Measurements from ENCODE around the gene ALDH7A1. TPM values are rescaled to one million over a fixed set of nuclear protein-coding genes. Genes with fewer than 3 reads are reported as not detected.

Gene ALDH7A1
- total RNA-seq, 5 donors from 2014 or later (not counting 1 experiment from before 2014, with no cell fraction given), result 1.2 to 3.3 (median 2.1) TPM

DNA sequence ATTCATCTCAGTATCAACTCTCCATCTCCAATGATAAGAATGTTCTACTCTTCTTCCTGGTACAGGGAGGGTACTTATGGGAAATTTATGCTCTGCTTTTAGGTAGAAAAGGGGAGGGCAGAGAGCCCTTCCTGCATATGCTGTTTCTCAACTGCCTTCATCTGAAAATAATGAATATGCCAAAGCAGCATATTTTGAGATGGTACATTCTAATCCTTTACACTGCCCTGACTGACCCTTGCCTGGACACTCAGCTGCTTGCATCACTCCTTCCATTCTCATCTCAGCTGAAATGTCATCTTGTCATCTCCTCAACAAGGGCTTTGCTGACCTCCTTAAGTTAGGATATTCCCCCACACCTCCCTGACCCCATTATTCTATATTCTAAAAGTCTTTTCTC, 68.5 kb downstream of the ALDH7A1 start:
- H3K4me3 Mint-ChIP-seq, result no peak overlapping the region
- no peak for DNase-seq
- no peak overlapping the region for H3K27ac ChIP-seq (ENCODE audit: low read length)

GRCh38 chr5:126525630-126526245, 69.3 kb downstream of the ALDH7A1 start:
- Histone ChIP-seq H3K4me3 (ENCODE audit: control insufficient read depth in 1 of 2, extremely low read depth in 1 of 2, low read length in 1 of 2) (no peak overlapping the region), H3K27ac (ENCODE audit: low read length) (no peak overlapping the region), H3K9me3 (no peaks in the 10 kb centered on the region), H3K4me1 (ENCODE audit: control insufficient read depth in 1 of 2, extremely low read depth in 1 of 2, insufficient read depth in 2 of 2, low read length in 2 of 2) (no peaks in the 10 kb centered on the region), H3K27me3 (replicated peaks in 1 of 2; ENCODE audit: control insufficient read depth in 2 of 2, extremely low read depth in 1 of 2, insufficient read depth in 2 of 2, low read length in 1 of 2) (peaks cover 0 to 5% of the 10 kb centered on the region in 2 experiments), H3K36me3 (ENCODE audit: control insufficient read depth in 2 of 2, extremely low read depth in 1 of 2, insufficient read depth in 1 of 2, low read length in 1 of 2) (no peaks in the 10 kb centered on the region)
- 61% methylated on average over 4 of the region's 5 CpGs for WGBS (ENCODE audit: insufficient coverage)
- DNase-seq (no peak), ATAC-seq (replicated peaks in 1 of 4) (no peak)
- Mint-ChIP-seq H3K27me3 (no peaks in the 10 kb centered on the region), H3K4me1 (peaks cover 0 to 2% (median 0%) of the 10 kb centered on the region in 3 donors), H3K36me3 (peaks cover 3% of the 10 kb centered on the region), H3K4me3 (no peak overlapping the region), H3K9me3 (peaks cover 0 to 11% (median 0%) of the 10 kb centered on the region in 3 donors), H3K27ac (no peak overlapping the region)
- ChIA-PET CTCF (no interaction called here), POLR2A (no interaction called here)

More for the DNA sequence above, 68.5 kb downstream of the ALDH7A1 start:
- Histone ChIP-seq H3K4me1 (ENCODE audit: control insufficient read depth in 1 of 2, extremely low read depth in 1 of 2, insufficient read depth in 2 of 2, low read length in 2 of 2) (no peaks in the 10 kb centered on the region), H3K9me3 (no peaks in the 10 kb centered on the region), H3K4me3 (ENCODE audit: control insufficient read depth in 1 of 2, extremely low read depth in 1 of 2, low read length in 1 of 2) (no peak overlapping the region), H3K36me3 (ENCODE audit: control insufficient read depth in 2 of 2, extremely low read depth in 1 of 2, insufficient read depth in 1 of 2, low read length in 1 of 2) (no peaks in the 10 kb centered on the region), H3K27me3 (replicated peaks in 1 of 2; ENCODE audit: control insufficient read depth in 2 of 2, extremely low read depth in 1 of 2, insufficient read depth in 2 of 2, low read length in 1 of 2) (peaks cover 0 to 5% of the 10 kb centered on the region in 2 experiments)
- CTCF ChIA-PET, result interaction anchor here in 1 of 2 donors (1.4 kb wide), 1 partner anchor 188 kb away, joined by 4 read pairs; no protein-coding TSS in a partner anchor
- Mint-ChIP-seq H3K9me3 (peaks cover 0 to 11% (median 0%) of the 10 kb centered on the region in 3 donors), H3K27ac (no peak overlapping the region), H3K27me3 (no peaks in the 10 kb centered on the region), H3K36me3 (peaks cover 3% of the 10 kb centered on the region), H3K4me1 (peaks cover 0 to 2% (median 0%) of the 10 kb centered on the region in 3 donors)
- POLR2A ChIA-PET, result no interaction called here
- no peak for ATAC-seq (replicated peaks in 1 of 4)

DNA sequence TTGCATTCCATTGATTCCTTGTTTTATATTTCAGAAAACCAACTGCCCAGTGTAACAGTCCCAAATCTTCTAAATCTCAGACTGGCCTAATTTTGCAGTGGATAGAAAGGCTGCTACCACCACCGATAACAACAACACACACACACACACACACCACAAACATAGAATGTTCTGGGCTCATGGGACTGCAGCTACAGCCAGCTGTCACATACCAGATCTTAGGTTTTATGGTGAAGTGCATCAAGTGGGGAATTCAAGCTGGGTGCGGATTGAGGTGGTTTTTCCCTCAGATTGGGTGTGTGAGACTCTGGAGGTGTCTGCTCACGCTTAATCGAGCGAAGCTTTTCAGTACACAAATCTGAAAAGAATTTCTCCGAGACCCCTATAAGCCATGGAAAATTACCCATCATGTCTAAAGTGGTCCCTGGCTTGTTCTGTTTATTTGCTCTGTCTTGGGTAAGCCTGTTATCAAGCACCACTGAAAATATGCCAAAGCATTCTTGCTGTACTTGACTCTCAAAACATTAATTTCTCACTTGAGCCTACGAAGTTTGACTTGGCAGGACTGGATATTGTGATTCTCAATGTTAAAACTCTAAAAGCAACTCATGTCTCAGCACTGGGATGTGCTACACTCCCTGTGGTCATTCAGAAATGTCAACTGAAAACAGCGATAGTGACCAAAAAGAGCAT, 71.1 kb downstream of the ALDH7A1 start:
- CTCF ChIA-PET, result no interaction called here
- Mint-ChIP-seq H3K4me3 (no peak overlapping the region), H3K4me1 (peaks cover 2 to 11% (median 3%) of the 10 kb centered on the region in 3 donors)

DNA sequence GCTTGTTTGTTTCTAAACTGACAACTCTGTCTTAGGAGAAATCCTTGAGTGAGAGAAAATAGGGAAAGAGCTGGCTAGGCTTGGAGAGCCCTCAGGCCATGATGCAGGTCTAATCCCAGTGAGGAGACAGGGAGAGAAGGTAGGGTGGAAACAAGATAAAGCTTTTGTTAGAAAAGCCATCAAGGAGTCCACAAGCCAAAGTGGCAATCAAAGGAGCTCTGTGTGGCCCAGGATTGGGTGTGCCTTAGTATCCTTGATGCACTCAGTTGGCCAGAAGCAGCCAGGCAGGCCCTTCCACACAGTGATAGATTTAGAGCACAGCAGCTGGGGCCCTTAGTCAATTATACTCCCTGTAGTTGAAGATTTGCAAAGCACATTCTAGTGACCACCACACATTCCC, 73.9 kb downstream of the ALDH7A1 start:
- POLR2A ChIA-PET, result no interaction called here
- Histone ChIP-seq H3K9me3 (no peaks in the 10 kb centered on the region), H3K27ac (ENCODE audit: low read length) (no peak overlapping the region), H3K27me3 (replicated peaks in 1 of 2; ENCODE audit: control insufficient read depth in 2 of 2, extremely low read depth in 1 of 2, insufficient read depth in 2 of 2, low read length in 1 of 2) (peaks cover 0 to 6% of the 10 kb centered on the region in 2 experiments), H3K4me3 (ENCODE audit: control insufficient read depth in 1 of 2, extremely low read depth in 1 of 2, low read length in 1 of 2) (no peak overlapping the region), H3K4me1 (ENCODE audit: control insufficient read depth in 1 of 2, extremely low read depth in 1 of 2, insufficient read depth in 2 of 2, low read length in 2 of 2) (no peaks in the 10 kb centered on the region), H3K36me3 (ENCODE audit: control insufficient read depth in 2 of 2, extremely low read depth in 1 of 2, insufficient read depth in 1 of 2, low read length in 1 of 2) (no peaks in the 10 kb centered on the region)
- H3K9me3 Mint-ChIP-seq, result peaks cover 0 to 3% (median 0%) of the 10 kb centered on the region in 3 donors
- peaks cover 0 to 4% of the 10 kb centered on the region in 2 donors for H3K27me3 Mint-ChIP-seq
- H3K4me3 Mint-ChIP-seq, result no peak overlapping the region
- no peak overlapping the region for H3K27ac Mint-ChIP-seq
- peaks cover 2 to 11% (median 3%) of the 10 kb centered on the region in 3 donors for H3K4me1 Mint-ChIP-seq
- no peak for DNase-seq
- H3K36me3 Mint-ChIP-seq, result no peaks in the 10 kb centered on the region
- ATAC-seq (replicated peaks in 1 of 4), result no peak
- CTCF ChIA-PET, result interaction anchor here (0.6 to 1.5 kb wide), 5 partner anchors 19 to 286 kb away, joined by 3 to 4 read pairs (median 3); no protein-coding TSS in a partner anchor

More for the DNA sequence above, 71.1 kb downstream of the ALDH7A1 start:
- DNase-seq, result no peak
- no peak overlapping the region for H3K27ac Mint-ChIP-seq
- Histone ChIP-seq H3K27ac (ENCODE audit: low read length) (no peak overlapping the region), H3K27me3 (replicated peaks in 1 of 2; ENCODE audit: control insufficient read depth in 2 of 2, extremely low read depth in 1 of 2, insufficient read depth in 2 of 2, low read length in 1 of 2) (peaks cover 0 to 7% of the 10 kb centered on the region in 2 experiments), H3K4me3 (ENCODE audit: control insufficient read depth in 1 of 2, extremely low read depth in 1 of 2, low read length in 1 of 2) (no peak overlapping the region), H3K4me1 (ENCODE audit: control insufficient read depth in 1 of 2, extremely low read depth in 1 of 2, insufficient read depth in 2 of 2, low read length in 2 of 2) (no peaks in the 10 kb centered on the region), H3K9me3 (no peaks in the 10 kb centered on the region), H3K36me3 (ENCODE audit: control insufficient read depth in 2 of 2, extremely low read depth in 1 of 2, insufficient read depth in 1 of 2, low read length in 1 of 2) (no peaks in the 10 kb centered on the region)
- ATAC-seq (replicated peaks in 1 of 4), result no peak
- H3K36me3 Mint-ChIP-seq, result peaks cover 3% of the 10 kb centered on the region
- H3K27me3 Mint-ChIP-seq, result peaks cover 0 to 4% of the 10 kb centered on the region in 2 donors
- H3K9me3 Mint-ChIP-seq, result peaks cover 0 to 11% (median 0%) of the 10 kb centered on the region in 3 donors
- WGBS (ENCODE audit: insufficient coverage), result no CpG with 5 or more reads among the region's 8 CpGs
- POLR2A ChIA-PET, result no interaction called here

DNA sequence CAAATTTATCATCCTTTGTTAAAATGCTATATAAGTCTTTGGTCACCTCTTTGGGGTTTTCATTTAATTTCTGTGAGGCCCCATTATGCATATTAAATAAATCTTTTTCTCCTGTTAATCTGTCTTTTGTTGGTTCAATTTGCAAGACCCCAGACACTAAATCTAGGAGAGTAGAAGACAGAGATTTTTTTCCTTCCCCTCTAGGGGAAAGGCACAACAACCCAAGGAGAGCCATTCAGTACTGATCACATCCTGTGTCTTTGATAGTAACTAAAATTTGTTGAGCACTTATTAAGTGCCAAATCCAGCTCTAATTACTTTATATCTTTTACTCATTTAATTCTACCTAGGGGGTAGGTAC, 74.4 kb downstream of the ALDH7A1 start:
- H3K4me1 ChIP-seq (ENCODE audit: control insufficient read depth in 1 of 2, extremely low read depth in 1 of 2, insufficient read depth in 2 of 2, low read length in 2 of 2), result no peaks in the 10 kb centered on the region
- Mint-ChIP-seq H3K27me3 (peaks cover 0 to 4% of the 10 kb centered on the region in 2 donors), H3K9me3 (no peaks in the 10 kb centered on the region), H3K27ac (no peak overlapping the region), H3K4me1 (peaks cover 0 to 11% (median 3%) of the 10 kb centered on the region in 3 donors), H3K4me3 (no peak overlapping the region), H3K36me3 (no peaks in the 10 kb centered on the region)
- no peak overlapping the region for H3K27ac ChIP-seq (ENCODE audit: low read length)
- no peak for DNase-seq
- H3K27me3 ChIP-seq (replicated peaks in 1 of 2; ENCODE audit: control insufficient read depth in 2 of 2, extremely low read depth in 1 of 2, insufficient read depth in 2 of 2, low read length in 1 of 2), result peaks cover 0 to 4% of the 10 kb centered on the region in 2 experiments
- ChIA-PET CTCF (interaction anchor here (0.6 to 0.9 kb wide), 2 partner anchors 20 to 28 kb away, joined by 3 read pairs; no protein-coding TSS in a partner anchor), POLR2A (no interaction called here)
- no peak overlapping the region for H3K4me3 ChIP-seq (ENCODE audit: control insufficient read depth in 1 of 2, extremely low read depth in 1 of 2, low read length in 1 of 2)
- no peaks in the 10 kb centered on the region for H3K9me3 ChIP-seq
- no peaks in the 10 kb centered on the region for H3K36me3 ChIP-seq (ENCODE audit: control insufficient read depth in 2 of 2, extremely low read depth in 1 of 2, insufficient read depth in 1 of 2, low read length in 1 of 2)
- no peak for ATAC-seq (replicated peaks in 1 of 4)

DNA sequence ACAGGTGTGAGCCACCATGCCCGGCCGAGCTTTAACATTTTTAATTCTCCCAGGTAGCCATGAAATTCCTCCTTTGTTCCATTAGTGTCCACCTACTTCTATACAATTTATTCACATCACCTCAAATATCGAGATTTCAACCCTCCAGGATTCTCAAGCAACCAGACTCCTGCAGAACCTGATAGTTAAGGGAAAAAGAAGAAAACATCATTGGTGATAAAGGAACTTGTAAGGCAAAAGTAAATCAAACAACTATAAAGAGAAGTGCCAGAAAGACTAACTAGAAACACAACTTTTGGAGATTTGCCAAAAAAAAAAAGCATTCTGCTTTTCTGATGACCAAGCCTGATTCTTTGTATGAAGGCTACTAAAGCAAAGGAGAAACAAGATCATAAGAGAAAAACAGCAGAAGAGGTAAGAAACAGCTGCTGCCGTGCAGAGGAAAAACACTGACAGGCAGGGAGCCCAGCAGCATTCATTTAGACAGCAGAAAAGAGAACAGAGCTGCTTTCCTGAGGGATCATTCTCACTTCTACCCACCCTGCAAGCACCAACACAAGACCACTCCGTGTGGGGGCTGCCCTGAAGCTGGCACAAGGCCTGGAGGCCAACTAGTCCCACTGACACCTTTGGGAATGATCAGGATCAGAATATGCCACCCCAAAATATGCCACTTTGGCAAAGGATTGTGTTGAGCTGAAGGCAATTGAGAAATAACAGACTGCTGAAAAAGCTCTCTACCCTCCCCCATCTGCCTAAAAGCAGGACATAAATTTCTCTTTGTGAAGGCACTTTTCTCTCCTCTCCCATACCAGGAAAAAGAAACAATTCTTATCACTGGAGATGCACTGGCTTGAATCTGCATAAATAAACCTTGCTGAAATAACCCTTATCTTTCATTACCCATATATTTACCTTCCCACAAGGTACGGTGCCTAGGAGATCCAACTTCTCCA, 75.1 kb downstream of the ALDH7A1 start:
- peaks cover 0 to 11% (median 3%) of the 10 kb centered on the region in 3 donors for H3K4me1 Mint-ChIP-seq
- H3K9me3 Mint-ChIP-seq, result no peaks in the 10 kb centered on the region
- CTCF ChIA-PET, result interaction anchor here (0.6 to 1.2 kb wide), 3 partner anchors 11 to 113 kb away, joined by 3 to 4 read pairs (median 3); no protein-coding TSS in a partner anchor
- H3K27me3 Mint-ChIP-seq, result peaks cover 0 to 4% of the 10 kb centered on the region in 2 donors
- Histone ChIP-seq H3K27me3 (replicated peaks in 1 of 2; ENCODE audit: control insufficient read depth in 2 of 2, extremely low read depth in 1 of 2, insufficient read depth in 2 of 2, low read length in 1 of 2) (peaks cover 0 to 3% of the 10 kb centered on the region in 2 experiments), H3K4me3 (ENCODE audit: control insufficient read depth in 1 of 2, extremely low read depth in 1 of 2, low read length in 1 of 2) (no peak overlapping the region), H3K4me1 (ENCODE audit: control insufficient read depth in 1 of 2, extremely low read depth in 1 of 2, insufficient read depth in 2 of 2, low read length in 2 of 2) (no peaks in the 10 kb centered on the region), H3K36me3 (ENCODE audit: control insufficient read depth in 2 of 2, extremely low read depth in 1 of 2, insufficient read depth in 1 of 2, low read length in 1 of 2) (no peaks in the 10 kb centered on the region), H3K9me3 (no peaks in the 10 kb centered on the region), H3K27ac (ENCODE audit: low read length) (no peak overlapping the region)
- 83% methylated on average over 2 of the region's 6 CpGs for WGBS (ENCODE audit: insufficient coverage)
- DNase-seq (no peak), ATAC-seq (replicated peaks in 1 of 4) (no peak)
- no peak overlapping the region for H3K27ac Mint-ChIP-seq
- H3K4me3 Mint-ChIP-seq, result no peak overlapping the region
- POLR2A ChIA-PET, result no interaction called here
- H3K36me3 Mint-ChIP-seq, result no peaks in the 10 kb centered on the region

Measured in T-cell (primary cell).